HG03378 (cell line): ENCODE results near the gene PPP4R1.

Source experiments
- ATAC-seq: cut with Tn5 transposase; IDR thresholded peaks from one replicate; pipeline ENCODE4 v1.9.1; 2021; ENCODE audit warnings: mild to moderate bottlenecking, moderate library complexity; ENCODE audit not compliant: unreplicated experiment

PPP4R1 gene

DNA sequence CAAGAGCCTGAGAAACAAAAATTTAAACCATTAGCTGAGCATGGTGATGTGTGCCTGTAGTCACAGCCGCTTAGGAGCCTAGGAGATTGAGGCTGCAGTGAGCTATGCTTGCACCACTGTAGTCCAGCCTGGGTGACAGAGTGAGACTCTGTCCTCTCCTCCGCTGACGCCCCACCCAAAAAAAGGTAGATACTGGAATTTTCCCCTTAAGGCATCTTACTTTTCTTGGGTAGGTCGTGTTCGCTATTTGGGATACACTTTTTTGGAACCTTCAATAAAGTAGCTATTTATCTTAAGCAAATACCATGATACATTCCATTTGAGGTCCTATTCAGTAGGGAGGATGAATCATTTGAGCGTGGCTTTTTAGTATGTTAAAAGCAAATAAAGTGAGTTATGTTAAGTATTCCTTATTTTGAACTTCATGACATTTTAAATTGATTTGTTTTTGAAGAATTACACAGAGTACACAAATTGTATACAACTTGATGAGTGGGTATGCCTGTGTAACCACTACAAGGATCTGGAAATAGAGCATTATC is 100.3 kb downstream of the PPP4R1 start:
- no peak for ATAC-seq

DNA sequence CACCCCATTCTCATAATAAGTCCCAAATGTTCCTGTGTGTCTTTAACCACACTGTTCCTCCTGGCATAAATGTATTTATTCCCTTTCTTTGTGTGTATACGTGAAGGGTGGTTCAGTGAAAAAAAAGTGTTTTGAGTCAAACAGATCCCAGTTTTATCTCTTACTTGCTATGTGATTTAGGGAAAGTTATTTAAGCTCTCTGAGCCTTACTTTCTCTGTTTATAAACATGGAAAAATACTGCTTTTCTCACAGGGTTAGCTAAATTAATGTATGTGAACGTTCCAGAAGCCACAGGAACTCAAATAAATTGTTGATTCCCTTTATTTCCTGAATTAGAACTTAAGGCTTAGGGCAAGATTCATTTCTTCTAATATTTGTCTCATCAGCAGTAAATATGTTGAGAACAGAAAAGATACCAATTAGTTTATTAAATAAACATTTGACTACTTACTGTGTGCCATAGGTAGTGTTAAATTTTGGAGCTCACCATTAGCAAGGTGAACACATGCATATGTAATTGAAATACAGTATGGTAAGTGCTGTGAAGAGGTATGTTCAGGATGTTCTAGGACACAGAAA is 105.8 kb downstream of the PPP4R1 start:
- ATAC-seq, result no peak

DNA sequence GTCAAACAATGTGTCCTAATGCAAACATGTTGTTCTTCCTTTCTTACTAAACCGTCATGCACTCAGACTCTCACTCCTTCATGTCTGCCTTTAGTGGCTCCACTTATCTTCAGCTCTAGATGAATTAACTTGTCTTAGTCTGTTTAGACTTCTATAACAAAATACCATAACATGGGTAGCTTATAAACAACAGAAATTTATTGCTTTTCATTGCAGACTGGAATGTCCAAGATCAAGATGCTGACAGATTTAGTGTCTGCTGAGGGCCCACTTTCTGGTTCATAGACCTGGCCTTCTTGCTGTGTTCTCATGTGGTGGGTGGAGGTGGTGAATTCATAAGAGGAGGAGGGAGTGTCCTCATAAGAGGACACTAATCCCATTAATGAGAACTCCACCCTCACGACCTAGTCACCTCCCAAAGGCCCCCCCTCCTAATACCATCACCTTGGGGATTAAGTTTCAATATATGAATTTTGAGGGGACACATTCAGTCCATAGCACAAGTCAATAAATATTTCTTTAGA is 106.7 kb downstream of the PPP4R1 start:
- ATAC-seq, result no peak

DNA sequence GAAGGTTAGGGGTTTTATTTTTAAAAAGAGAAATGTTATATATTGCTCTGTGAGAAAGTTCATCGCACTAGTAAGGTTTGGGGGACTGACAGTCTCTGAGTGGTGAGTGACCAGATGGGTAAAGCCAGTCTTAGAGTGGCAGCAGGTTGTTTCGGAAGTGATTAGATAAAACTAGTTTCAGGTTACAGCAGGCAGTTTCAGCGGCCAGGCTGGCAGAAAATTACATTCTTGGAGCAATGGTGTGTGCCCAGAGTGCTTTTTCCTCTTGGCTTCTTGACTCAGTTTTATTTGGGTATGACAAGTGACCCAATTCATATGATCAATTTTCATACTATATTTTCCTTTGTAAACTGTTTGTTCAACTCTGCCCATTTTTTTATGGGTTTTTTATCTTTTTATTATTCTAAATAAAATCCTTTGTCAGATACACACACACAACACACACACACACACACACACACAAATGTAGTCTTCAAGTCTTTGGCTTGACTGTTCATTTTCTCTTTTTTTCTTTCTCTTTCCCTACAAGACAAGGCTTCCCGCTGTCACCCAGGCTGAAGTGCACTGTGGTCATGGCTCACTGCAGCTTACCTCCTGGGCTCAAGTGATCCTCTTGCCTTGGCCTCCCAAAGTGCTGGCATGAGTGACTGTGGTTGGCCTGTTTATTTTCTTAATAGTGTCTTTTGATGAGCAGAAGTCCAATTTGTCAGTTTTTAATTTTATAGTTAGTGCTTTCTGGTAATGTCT is 108.1 kb downstream of the PPP4R1 start:
- ATAC-seq, result no peak
